HG02938 (cell line): ENCODE results near the gene MMP17.
"Not testable (repeated sequence)": the region's sequence is repeated elsewhere in the genome, so short reads cannot be mapped to it uniquely, and the experiment has no call there.

Experiments
- ATAC-seq: cut with Tn5 transposase; IDR thresholded peaks from one replicate; pipeline ENCODE4 v1.9.1; 2021; ENCODE audit warnings: mild to moderate bottlenecking, moderate library complexity; ENCODE audit not compliant: unreplicated experiment

MMP17 gene

GRCh38 chr12:131862994-131863710 is 35.0 kb downstream of the MMP17 start:
- no peak for ATAC-seq

GRCh38 chr12:131863711-131864396 is 35.7 kb downstream of the MMP17 start:
- no peak for ATAC-seq

GRCh38 chr12:131864469-131864868 is 36.3 kb downstream of the MMP17 start:
- no peak for ATAC-seq

- ATAC-seq = no peak
Measured at GRCh38 chr12:131865180-131865875, 37.1 kb downstream of the MMP17 start.

GRCh38 chr12:131867471-131867870 is 39.3 kb downstream of the MMP17 start:
- ATAC-seq = no peak

- no peak for ATAC-seq
Measured at GRCh38 chr12:131867891-131868675, 39.9 kb downstream of the MMP17 start.

DNA sequence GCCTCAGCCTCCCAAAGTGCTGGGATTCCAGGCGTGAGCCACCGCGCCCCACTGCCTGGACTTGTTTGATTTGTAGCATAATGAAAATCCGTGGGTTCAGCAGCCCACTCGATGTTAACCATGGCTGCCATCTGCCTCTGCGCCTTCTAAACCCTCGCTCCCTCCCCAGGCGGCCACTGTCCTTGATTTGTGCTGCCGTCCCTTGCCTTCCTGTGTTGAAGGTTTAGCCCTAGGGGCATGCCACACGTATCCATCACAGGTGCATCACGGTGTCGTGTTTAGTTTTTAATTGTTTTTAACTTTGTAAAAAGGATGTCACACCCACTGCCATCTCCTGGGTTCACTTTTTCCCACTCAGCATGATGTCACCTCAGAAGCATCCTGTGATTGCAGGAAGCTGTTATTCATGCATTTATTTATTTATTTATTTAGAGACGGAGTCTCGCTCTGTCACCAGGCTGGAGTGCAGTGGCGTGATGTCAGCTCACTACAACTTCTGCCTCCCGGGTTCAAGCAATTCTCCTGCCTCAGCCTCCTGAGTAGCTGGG is 41.8 kb downstream of the MMP17 start:
- no peak for ATAC-seq

DNA sequence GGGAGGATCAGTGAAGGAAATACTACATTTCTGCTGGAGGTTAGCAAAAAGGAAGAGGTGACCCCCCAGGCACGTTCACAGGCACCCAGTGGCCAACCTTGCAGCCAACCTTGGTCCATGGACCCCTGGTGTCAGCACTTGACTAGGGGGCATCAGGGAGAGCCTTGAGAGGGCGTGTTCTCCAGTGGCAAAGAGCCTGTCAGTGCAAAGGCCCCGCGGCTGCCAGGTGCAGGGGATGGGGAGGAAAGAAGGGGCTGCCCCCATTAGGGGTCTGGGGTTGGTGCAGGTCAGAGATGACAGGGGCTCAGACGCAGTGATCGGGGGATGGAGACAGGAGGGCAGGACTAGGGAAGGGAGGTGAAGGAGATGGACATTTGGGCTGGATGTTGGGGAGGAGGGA is 43.5 kb downstream of the MMP17 start:
- ATAC-seq = no peak

DNA sequence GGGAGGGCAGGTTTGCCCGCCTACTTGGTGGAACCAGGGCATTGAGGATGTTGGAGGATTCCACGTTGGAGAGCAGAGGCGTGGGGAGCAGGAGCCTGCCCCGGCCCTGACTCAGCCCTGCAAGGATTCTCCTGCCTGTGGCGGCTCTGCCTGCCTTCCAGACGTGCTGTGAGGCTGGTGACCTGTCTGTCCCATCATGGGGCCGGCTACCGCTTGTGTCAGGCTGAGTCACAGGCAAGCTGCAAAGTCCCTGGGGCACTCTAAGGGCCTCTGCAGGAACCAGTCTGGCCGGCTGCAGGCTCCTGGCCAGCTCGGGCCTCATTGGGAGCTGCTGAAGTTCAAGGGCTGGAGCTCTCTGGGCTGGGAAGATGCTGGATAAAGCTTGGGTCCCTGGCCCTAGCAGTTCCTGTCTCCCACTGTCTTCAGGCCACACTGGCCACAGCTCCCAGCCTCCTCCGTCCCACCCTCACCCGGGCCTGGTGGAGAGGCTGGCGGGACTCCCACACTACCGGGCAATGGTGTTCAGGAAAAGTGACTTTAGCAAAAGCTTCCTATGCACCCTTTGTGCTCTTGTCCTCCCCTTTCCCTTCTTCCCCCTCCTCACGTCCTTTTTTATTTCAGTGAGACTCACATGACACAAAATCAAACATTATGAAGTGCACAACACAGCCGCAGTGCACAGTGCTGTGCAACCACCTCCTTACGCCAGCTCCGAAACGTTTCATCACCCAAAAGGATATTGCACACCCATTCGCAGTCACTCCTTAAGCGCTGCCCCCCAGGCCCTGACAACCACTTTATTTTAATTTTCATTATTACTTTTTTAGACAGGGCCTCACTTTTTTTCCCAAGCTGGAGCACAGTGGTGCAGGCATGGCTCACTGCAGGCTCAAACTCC is 44.2 kb downstream of the MMP17 start:
- no peak for ATAC-seq

DNA sequence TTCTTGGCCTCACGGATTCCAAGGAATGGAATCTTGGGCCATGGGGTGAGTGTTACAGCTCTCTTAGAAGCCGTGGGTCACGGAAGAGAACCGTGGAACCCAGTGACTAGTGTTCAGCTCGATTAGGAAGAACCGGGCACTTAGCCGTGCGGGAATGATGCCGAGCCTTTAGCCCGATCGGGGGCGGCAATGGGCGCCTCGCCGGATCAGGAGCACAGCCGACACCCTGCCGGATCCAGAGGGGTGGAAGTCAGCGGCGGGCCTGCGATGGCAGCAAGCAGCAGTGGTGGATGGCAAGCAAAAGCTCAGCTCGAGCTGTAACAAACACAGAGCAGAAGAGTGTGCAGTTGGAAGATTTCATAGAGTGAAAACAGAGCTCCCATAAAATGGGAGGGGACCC is 45.1 kb downstream of the MMP17 start:
- no peak for ATAC-seq

DNA sequence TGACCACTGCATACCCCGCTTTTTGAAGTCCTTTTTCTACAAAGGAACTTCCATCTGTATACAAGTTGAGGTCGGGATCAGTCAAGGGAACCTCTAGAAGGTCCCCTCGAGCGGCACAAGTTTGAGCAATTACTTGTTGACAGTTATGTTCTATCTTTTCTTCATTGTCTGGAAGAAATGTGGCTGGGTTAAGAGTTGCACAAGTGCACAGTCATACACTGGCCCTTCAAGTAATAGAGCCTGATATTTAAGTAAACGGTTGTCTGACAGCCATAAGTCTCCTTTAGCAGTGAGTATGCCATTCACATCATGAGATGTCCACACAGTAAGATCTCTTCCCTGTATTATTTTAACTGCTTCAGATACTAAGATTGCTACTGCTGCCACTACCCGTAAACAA is 46.8 kb downstream of the MMP17 start:
- ATAC-seq = not testable (repeated sequence)

DNA sequence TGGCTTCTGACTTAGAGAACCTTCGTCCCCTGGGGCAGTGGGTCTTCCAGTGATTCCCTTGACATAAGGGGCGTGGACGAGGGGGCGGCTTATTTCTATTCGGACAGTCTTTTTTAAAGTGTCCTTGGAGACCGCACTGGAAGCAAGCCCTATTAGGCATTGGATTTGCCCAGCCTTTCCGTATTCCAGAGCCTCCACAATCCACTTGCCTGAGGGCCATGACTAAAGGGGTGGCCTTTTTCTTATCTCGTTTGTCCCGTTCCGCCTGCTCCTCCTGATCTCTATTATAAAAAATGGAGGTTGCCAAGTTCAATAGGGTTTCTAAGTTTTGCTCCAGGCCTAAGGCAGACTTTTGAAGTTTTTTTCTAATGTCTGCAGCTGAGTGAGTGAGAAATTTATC is 49.0 kb downstream of the MMP17 start:
- not testable (repeated sequence) for ATAC-seq

- not testable (repeated sequence) for ATAC-seq
Measured at GRCh38 chr12:131878436-131878835, 50.2 kb downstream of the MMP17 start.

- ATAC-seq = no peak
Measured at GRCh38 chr12:131882804-131883520, 54.8 kb downstream of the MMP17 start.

DNA sequence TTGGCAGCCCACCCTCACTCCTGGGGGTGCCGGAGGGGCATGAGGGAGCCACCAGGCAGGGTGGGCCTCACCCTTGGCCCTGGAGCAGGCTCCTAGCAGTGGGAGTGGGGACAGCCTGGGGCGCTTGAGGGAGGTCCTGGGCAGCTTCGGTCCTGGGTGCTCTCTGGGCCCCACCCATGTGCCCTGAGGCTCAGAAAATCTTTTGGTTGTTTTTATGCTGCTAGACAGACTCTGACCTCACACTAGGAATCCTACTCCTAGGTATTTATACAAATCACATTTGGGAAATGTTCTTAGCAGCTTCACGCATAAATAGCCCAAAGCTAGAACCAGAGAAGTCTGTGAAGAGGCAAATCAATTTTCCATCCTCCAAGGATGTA is 55.3 kb downstream of the MMP17 start:
- no peak for ATAC-seq

DNA sequence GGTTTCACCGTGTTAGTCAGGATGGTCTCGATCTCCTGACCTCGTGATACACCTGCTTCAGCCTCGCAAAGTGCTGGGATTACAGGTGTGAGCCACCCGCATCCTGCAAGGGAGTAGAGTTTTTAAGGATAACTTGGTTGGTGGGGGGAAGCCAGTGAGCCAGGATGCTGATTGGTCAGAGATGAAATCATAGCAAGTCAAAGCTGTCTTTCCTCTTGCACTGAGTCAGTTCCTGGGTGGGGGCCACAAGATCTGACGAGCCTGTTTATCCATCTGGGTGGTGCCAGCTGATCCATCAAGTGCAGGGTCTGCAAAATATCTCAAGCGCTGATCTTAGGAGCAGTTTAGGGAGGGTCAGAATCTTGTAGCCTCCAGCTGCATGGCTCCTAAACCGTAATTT is 56.9 kb downstream of the MMP17 start:
- ATAC-seq = not testable (repeated sequence)

- ATAC-seq = no peak
Measured at GRCh38 chr12:131885543-131886057, 57.4 kb downstream of the MMP17 start.

DNA sequence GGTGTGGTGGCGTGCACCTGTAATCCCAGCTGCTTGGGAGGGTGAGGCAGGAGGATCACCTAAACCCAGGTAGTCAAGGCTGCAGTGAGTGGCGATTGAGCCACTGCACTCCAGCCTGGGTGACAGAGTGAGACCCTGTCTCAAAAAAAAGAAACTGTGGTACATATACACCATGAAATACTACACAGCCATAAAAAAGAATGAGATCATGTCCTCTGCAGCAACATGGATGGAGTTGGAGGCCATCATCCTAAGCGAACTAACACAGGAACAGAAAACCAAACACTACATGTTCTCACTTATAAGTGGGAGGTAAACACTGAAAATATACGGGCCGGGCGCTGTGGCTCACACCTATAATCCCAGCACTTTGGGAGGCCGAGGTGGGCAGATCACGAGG is 63.5 kb downstream of the MMP17 start:
- ATAC-seq = not testable (repeated sequence)
